CMK (cell line): ENCODE results near the gene TBCE.

Source experiments
- DNase-seq: peaks from one replicate; pipeline ENCODE4 v3.0.0-alpha.2; 2010; ENCODE audit warnings: low read depth

Gene TBCE

GRCh38 chr1:235410467-235410866, 43.2 kb downstream of the TBCE start:
- DNase-seq, result no peak

- DNase-seq, result no peak
These were observed 44.6 kb downstream of the TBCE start for GRCh38 chr1:235411489-235412486.

GRCh38 chr1:235415008-235415904, 48.0 kb downstream of the TBCE start:
- DNase-seq, result peak; percentile 59

- no peak for DNase-seq
These were observed 49.4 kb downstream of the TBCE start for GRCh38 chr1:235416662-235417049.

- DNase-seq, result peak; percentile 55
These were observed 50.0 kb downstream of the TBCE start for GRCh38 chr1:235417086-235417697.

GRCh38 chr1:235421751-235422150, 54.5 kb downstream of the TBCE start:
- no peak for DNase-seq

GRCh38 chr1:235423214-235423652, 56.0 kb downstream of the TBCE start:
- peak; percentile 37 for DNase-seq

- DNase-seq, result no peak
These were observed 56.9 kb downstream of the TBCE start for GRCh38 chr1:235424092-235424491.

GRCh38 chr1:235425357-235425756, 58.1 kb downstream of the TBCE start:
- no peak for DNase-seq

GRCh38 chr1:235426143-235426542, 58.9 kb downstream of the TBCE start:
- DNase-seq, result no peak

- DNase-seq, result no peak
These were observed 59.5 kb downstream of the TBCE start for GRCh38 chr1:235426680-235427079.

GRCh38 chr1:235427447-235427846, 60.2 kb downstream of the TBCE start:
- no peak for DNase-seq

GRCh38 chr1:235429143-235429542, 61.9 kb downstream of the TBCE start:
- DNase-seq, result no peak

- DNase-seq, result no peak
These were observed 63.8 kb downstream of the TBCE start for GRCh38 chr1:235430991-235431390.

GRCh38 chr1:235434001-235434400, 66.8 kb downstream of the TBCE start:
- DNase-seq, result no peak

- no peak for DNase-seq
These were observed 74.0 kb downstream of the TBCE start for GRCh38 chr1:235441159-235441685.

GRCh38 chr1:235442788-235443429, 75.7 kb downstream of the TBCE start:
- DNase-seq, result no peak

- DNase-seq, result no peak
These were observed 81.4 kb downstream of the TBCE start for GRCh38 chr1:235448616-235449015.

- DNase-seq, result no peak
These were observed 83.2 kb downstream of the TBCE start for GRCh38 chr1:235450433-235450832.

GRCh38 chr1:235450886-235451483, 83.8 kb downstream of the TBCE start:
- DNase-seq, result no peak

GRCh38 chr1:235454021-235454420, 86.8 kb downstream of the TBCE start:
- DNase-seq, result no peak
